ENCODE data around the gene CRABP1. TPM values are rescaled to one million over a fixed set of nuclear protein-coding genes. Genes with fewer than 3 reads are reported as not detected.

Gene CRABP1
- total RNA-seq, 1 experiment from 2014 or later, result not detected

- DNase-seq (ENCODE audit: low read depth), result no peak
- in situ Hi-C loops (cut with HindIII; ENCODE audit: low pct_unique_long_range_greater_than_20kb, low sequenced_read_pairs), result no loop called here
Measured at GRCh38 chr15:78341057-78341987, 1.2 kb downstream of the CRABP1 start.

- no peak for DNase-seq (ENCODE audit: low read depth)
- in situ Hi-C loops (cut with HindIII; ENCODE audit: low pct_unique_long_range_greater_than_20kb, low sequenced_read_pairs), result no loop called here
Measured at GRCh38 chr15:78342021-78342420, 1.9 kb downstream of the CRABP1 start.

- in situ Hi-C loops (cut with HindIII; ENCODE audit: low pct_unique_long_range_greater_than_20kb, low sequenced_read_pairs), result no loop called here
- DNase-seq (ENCODE audit: low read depth), result no peak
Measured at GRCh38 chr15:78343276-78344060, 3.3 kb downstream of the CRABP1 start.

- in situ Hi-C loops (cut with HindIII; ENCODE audit: low pct_unique_long_range_greater_than_20kb, low sequenced_read_pairs), result no loop called here
- no peak for DNase-seq (ENCODE audit: low read depth)
Measured at GRCh38 chr15:78345396-78346125, 5.4 kb downstream of the CRABP1 start.

DNA sequence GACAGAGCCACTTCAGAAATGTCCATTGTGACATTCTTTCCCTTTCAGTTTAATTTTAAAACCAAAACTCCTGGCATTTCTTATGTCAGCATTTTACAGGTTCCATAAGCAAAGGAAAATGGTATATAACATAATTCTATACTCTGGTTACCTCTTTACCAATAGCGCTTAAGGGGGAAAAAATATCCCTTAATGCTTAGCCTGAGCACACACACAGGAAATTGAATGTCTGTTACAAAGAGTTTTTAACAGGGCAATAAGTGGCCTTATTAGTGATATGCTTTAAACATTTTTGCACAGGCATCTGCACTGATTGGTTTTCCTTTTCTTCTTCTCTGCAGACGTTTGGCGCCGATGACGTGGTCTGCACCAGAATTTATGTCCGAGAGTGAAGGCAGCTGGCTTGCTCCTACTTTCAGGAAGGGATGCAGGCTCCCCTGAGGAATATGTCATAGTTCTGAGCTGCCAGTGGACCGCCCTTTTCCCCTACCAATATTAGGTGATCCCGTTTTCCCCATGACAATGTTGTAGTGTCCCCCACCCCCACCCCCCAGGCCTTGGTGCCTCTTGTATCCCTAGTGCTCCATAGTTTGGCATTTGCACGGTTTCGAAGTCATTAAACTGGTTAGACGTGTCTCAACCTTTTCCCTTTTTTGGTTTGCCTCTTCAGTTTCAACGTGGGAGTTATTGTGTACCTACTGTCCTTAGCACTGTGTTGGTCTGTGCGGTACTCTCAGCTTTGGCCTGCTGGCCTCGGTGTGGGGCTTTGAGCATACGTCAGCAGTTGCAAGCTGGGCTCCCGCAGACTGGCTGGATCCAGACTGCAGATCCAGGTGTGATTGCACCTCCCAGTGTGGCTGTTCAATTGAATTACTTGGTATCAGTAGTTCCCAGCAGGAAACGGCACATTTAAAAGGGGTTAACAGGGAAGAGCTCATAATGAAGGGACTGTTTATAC lies 7.7 kb downstream of the CRABP1 start:
- in situ Hi-C loops (cut with HindIII; ENCODE audit: low pct_unique_long_range_greater_than_20kb, low sequenced_read_pairs), result no loop called here

GRCh38 chr15:78350058-78350457 lies 9.9 kb downstream of the CRABP1 start:
- DNase-seq (ENCODE audit: low read depth), result no peak
- in situ Hi-C loops (cut with HindIII; ENCODE audit: low pct_unique_long_range_greater_than_20kb, low sequenced_read_pairs), result no loop called here

More for the DNA sequence above, 7.7 kb downstream of the CRABP1 start:
- no peak for DNase-seq (ENCODE audit: low read depth)

- DNase-seq (ENCODE audit: low read depth), result no peak
- in situ Hi-C loops (cut with HindIII; ENCODE audit: low pct_unique_long_range_greater_than_20kb, low sequenced_read_pairs), result no loop called here
Measured at GRCh38 chr15:78351539-78351938, 11.4 kb downstream of the CRABP1 start.

DNA sequence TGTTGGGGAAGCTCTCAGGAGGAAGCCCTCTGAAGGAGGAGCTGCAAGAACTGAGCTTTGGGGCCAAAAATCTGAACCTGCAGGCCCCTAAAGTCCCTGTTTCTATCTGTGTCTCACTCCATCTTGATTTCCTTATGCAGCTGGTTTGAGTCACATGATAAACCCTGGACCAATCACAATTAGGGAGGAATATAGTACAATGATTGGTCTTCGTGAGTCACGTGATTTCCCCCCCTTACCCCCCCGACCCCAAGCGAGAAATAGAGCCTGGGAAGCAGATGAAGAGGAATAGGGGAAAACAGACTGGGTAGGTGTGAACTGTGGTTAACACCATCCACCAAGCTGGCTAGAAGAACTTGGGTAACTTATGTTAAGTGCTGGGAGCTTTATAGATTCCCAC lies 12.9 kb downstream of the CRABP1 start:
- DNase-seq (ENCODE audit: low read depth), result peak; percentile 45
- in situ Hi-C loops (cut with HindIII; ENCODE audit: low pct_unique_long_range_greater_than_20kb, low sequenced_read_pairs), result no loop called here

GRCh38 chr15:78355177-78355576 lies 15.0 kb downstream of the CRABP1 start:
- DNase-seq (ENCODE audit: low read depth), result no peak
- in situ Hi-C loops (cut with HindIII; ENCODE audit: low pct_unique_long_range_greater_than_20kb, low sequenced_read_pairs), result no loop called here

DNA sequence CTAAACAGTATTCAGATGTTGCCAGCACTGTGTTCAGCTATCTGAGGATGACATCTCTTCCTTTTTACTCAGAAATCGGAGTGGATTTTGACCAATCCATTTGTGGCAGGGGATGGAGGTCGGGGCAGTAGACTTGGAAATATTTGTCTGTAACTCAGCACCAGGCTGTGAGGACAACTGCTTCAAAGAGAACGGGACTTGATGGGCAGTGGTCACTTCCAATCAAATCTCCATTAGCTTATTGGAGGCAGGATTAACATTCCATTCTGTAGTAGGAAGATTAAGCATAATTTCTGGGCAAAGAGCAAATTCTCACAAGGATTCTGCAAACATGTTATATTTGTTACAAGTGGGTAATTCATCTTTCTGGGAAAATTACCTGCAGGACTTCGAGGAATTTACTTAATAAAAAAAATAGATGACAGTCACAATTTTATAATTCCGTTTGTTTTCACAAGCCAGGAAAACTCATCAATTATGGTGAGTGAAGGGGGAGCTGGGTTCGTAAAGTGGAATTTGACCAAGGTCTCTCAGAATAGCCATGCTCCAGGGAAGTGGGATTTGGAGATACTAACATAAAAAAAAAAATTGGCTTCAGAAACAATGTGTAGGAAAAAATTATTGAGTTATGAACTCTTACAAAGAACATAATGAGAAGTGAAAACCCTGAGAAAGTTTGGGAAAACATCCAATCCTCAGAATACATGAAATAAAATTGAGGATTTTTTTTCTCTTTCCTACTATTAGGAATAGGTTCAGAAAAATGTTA lies 18.1 kb downstream of the CRABP1 start:
- in situ Hi-C loops (cut with HindIII; ENCODE audit: low pct_unique_long_range_greater_than_20kb, low sequenced_read_pairs), result no loop called here
- DNase-seq (ENCODE audit: low read depth), result no peak

DNA sequence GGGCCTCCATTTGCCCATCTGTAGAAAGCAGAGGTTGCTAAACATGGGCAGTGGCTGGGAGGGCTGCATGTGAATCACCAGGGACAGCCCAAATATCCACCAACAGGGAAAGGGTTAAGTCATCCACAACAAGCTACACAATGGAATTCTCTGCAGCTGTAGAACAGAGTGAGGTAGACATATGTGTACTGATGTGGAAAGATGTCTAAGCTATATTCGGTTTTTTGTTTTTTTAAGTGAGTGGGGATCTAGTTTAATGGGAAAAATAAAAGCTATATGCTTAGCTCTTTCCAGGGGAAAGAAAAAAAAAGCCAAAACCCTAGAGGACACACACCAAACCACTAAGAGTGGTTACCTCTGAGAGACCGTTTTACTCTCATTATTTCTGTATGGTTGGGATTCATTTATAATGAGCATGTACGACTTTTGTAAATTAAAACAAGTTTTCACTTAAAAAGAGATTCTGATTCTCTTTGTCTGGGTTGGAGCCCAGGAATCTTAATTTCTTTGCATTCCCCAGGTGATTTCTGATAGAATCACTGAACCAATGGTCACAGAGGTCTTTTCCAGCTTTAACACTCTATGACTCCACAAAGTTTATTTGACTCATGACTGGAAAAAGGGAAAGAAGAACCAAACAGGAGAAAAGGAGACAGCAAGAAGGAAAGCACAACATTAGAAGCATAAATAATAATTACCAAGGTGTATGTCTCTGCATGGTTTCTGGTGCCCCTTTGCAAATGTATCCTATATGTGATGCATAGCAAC lies 19.1 kb downstream of the CRABP1 start:
- no peak for DNase-seq (ENCODE audit: low read depth)
- in situ Hi-C loops (cut with HindIII; ENCODE audit: low pct_unique_long_range_greater_than_20kb, low sequenced_read_pairs), result no loop called here

GRCh38 chr15:78360367-78360801 lies 20.2 kb downstream of the CRABP1 start:
- in situ Hi-C loops (cut with HindIII; ENCODE audit: low pct_unique_long_range_greater_than_20kb, low sequenced_read_pairs), result no loop called here
- no peak for DNase-seq (ENCODE audit: low read depth)

- DNase-seq (ENCODE audit: low read depth), result no peak
- in situ Hi-C loops (cut with HindIII; ENCODE audit: low pct_unique_long_range_greater_than_20kb, low sequenced_read_pairs), result no loop called here
Measured at GRCh38 chr15:78360958-78361718, 21.0 kb downstream of the CRABP1 start.

DNA sequence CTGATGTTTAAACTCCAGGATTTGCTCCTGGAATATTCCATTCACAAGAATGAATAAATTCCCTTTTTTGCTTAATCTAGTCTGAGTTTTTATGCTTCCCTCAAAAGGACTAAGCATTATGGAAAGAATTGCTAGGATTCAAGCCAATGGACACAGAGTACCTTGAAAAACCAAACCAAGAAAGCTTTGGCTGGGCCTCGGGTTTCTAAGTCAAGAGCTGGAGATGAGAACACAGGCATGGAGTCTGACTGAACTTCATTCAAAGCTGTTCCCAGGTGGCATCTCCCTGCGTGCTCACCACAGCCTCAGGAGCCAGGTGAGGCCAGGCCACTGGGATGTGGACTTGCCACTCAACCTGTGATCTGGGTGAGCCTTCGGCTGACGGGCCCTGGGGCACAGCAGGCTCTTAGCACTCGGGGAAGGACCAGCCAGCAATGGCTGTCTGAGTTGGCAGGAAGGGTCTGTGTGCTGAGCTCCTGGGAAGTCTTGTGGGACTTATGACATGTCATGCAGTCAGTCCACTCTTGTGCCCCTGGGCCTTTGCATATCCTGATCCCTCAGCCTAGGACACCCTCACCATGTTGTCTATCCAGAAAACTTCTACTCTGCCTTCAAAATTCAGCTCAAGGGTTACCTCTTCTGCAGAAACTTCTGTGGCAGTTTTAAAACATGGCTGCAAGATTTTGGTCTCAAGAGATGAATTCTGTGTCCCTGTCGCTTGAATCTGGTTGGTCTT lies 21.8 kb downstream of the CRABP1 start:
- no peak for DNase-seq (ENCODE audit: low read depth)
- in situ Hi-C loops (cut with HindIII; ENCODE audit: low pct_unique_long_range_greater_than_20kb, low sequenced_read_pairs), result no loop called here
